Measurements from ENCODE around the gene RUSC2.

DNA sequence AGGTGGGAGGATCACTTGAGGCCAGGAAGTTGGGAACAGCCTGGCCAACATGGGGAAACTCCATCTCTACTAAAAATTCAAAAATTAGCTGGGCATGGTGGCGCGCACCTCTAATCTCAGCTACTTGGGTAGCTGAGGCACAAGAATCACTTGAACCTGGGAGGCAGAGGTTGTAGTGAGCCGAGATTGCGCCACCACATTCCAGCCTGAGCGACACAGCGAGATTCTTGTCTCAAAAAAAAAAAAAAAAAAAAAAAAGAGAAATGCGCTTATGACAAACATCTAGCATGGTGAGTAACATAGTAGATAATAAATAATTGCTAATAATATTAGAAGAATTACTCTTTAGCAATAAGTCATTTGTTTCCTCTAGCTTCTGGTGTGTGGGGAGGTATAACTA lies 25.9 kb downstream of the RUSC2 start:
- TF ChIP-seq EZH2 (IDR thresholded peaks at IDR 0.05; ENCODE audit: borderline replicate concordance, low read depth, low read length, severe bottlenecking): no peak
- TF ChIP-seq, protein P1, sequence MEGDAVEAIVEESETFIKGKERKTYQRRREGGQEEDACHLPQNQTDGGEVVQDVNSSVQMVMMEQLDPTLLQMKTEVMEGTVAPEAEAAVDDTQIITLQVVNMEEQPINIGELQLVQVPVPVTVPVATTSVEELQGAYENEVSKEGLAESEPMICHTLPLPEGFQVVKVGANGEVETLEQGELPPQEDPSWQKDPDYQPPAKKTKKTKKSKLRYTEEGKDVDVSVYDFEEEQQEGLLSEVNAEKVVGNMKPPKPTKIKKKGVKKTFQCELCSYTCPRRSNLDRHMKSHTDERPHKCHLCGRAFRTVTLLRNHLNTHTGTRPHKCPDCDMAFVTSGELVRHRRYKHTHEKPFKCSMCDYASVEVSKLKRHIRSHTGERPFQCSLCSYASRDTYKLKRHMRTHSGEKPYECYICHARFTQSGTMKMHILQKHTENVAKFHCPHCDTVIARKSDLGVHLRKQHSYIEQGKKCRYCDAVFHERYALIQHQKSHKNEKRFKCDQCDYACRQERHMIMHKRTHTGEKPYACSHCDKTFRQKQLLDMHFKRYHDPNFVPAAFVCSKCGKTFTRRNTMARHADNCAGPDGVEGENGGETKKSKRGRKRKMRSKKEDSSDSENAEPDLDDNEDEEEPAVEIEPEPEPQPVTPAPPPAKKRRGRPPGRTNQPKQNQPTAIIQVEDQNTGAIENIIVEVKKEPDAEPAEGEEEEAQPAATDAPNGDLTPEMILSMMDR (IDR thresholded peaks at IDR 0.05; ENCODE audit: borderline replicate concordance, extremely low read depth, low read length, poor library complexity, severe bottlenecking): no peak

Measured in DND-41 (cell line).